Sigmoid colon (tissue), 4 donors: ENCODE results near the gene CWH43.

Experiments used
- EP300 ChIP-seq, 4 donors: sonication (generic); formaldehyde crosslinking; IDR thresholded peaks; one replicate each; pipeline ENCODE4 v1.6.1; 2017; ENCODE audit warnings: antibody characterized with exemption in 4 of 4
- POLR2A ChIP-seq, 2 donors: fragments of 450-650 bp; IDR thresholded peaks; one replicate each; pipeline ENCODE4 v1.6.1; 2016; ENCODE audit warnings: antibody characterized with exemption in 2 of 2, mild to moderate bottlenecking in 2 of 2, moderate library complexity in 2 of 2
- TF ChIP-seq, protein P1 (sequence below), 4 experiments: fragments of 450-650 bp in 3 of 4; fragments of 200-600 bp in 1 of 4; IDR thresholded peaks; one replicate each; pipeline ENCODE4 v1.5.1; 2016 to 2019; ENCODE audit warnings: antibody characterized with exemption in 4 of 4, mild to moderate bottlenecking in 3 of 4, moderate library complexity in 2 of 4

DNA sequence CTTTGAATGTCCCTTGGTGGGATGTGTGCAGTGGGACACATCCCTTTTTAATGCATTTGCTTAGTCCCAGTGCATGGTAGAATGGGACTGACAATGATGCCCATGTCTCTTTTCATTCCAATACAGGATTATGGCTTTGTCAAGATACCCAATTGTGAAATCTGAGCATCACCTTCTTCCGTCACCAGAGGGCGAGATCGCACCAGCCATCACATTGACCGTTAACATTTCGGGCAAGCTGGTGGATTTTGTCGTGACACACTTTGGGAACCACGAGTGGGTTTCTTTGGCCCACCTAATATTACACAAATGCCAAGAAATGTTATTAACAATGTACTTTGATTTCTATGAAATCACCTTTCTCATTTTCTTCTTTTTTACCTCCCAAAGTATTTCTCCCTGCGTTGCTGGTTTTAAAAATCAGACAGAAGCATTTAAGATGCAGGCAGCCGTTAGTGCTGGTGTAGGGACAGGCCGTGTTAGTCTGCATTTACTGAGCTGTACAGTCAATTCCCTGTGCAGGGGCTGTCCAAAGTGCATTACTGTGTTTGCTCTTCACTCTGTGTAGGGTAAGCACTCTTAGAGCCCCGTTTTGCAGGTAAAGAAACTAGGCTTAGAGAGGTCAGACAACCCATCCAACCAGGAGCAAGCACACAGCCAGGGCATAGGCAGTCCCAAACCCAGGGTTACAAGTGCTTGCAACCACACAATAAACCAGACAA is 46.5 kb downstream of the CWH43 start:
- TF ChIP-seq POLR2A (IDR thresholded peaks at IDR 0.05) (no peak), EP300 (IDR thresholded peaks at IDR 0.05) (no peak)
- TF ChIP-seq, protein P1, sequence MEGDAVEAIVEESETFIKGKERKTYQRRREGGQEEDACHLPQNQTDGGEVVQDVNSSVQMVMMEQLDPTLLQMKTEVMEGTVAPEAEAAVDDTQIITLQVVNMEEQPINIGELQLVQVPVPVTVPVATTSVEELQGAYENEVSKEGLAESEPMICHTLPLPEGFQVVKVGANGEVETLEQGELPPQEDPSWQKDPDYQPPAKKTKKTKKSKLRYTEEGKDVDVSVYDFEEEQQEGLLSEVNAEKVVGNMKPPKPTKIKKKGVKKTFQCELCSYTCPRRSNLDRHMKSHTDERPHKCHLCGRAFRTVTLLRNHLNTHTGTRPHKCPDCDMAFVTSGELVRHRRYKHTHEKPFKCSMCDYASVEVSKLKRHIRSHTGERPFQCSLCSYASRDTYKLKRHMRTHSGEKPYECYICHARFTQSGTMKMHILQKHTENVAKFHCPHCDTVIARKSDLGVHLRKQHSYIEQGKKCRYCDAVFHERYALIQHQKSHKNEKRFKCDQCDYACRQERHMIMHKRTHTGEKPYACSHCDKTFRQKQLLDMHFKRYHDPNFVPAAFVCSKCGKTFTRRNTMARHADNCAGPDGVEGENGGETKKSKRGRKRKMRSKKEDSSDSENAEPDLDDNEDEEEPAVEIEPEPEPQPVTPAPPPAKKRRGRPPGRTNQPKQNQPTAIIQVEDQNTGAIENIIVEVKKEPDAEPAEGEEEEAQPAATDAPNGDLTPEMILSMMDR (IDR thresholded peaks at IDR 0.05): no peak
